VCaP (cell line): ENCODE measurements around the gene SYNGR1.
A peak's percentile ranks its signal among the peaks of the same experiment; 100 is the strongest.
"Not testable (repeated sequence)": the region's sequence is repeated elsewhere in the genome, so short reads cannot be mapped to it uniquely, and the experiment has no call there.

Source experiments
- H3K27ac ChIP-seq: fragments of 450-650 bp; 2 replicates; pipeline ENCODE4 v1.5.1; 2017
- CTCF ChIP-seq: fragments of 450-650 bp; conservative IDR thresholded peaks from 2 replicates; pipeline ENCODE4 v1.5.1; 2017; ENCODE audit warnings: mild to moderate bottlenecking, moderate library complexity

Gene SYNGR1

GRCh38 chr22:39409516-39410029 lies 59.8 kb downstream of the SYNGR1 start:
- H3K27ac ChIP-seq = no peak overlapping the region
- TF ChIP-seq CTCF = no peak

GRCh38 chr22:39410264-39410663 lies 60.5 kb downstream of the SYNGR1 start:
- TF ChIP-seq CTCF = no peak
- no peak overlapping the region for H3K27ac ChIP-seq

GRCh38 chr22:39411828-39412365 lies 62.1 kb downstream of the SYNGR1 start:
- not testable (repeated sequence) for H3K27ac ChIP-seq

GRCh38 chr22:39413204-39413603 lies 63.4 kb downstream of the SYNGR1 start:
- peak overlapping the region; percentile 53; the same call in 1 of the 2 replicates for H3K27ac ChIP-seq

GRCh38 chr22:39414377-39414776 lies 64.6 kb downstream of the SYNGR1 start:
- TF ChIP-seq CTCF = no peak

GRCh38 chr22:39414886-39415285 lies 65.1 kb downstream of the SYNGR1 start:
- peak overlapping the region; percentile 53 for H3K27ac ChIP-seq
- no peak for TF ChIP-seq CTCF

More at GRCh38 chr22:39414377-39414776, 64.6 kb downstream of the SYNGR1 start:
- H3K27ac ChIP-seq = peak overlapping the region; percentile 53

GRCh38 chr22:39415506-39415905 lies 65.7 kb downstream of the SYNGR1 start:
- TF ChIP-seq CTCF = no peak
- H3K27ac ChIP-seq = peak overlapping the region; percentile 53; the same call in 1 of the 2 replicates

- H3K27ac ChIP-seq = no peak overlapping the region
Observed at GRCh38 chr22:39416319-39416718, 66.5 kb downstream of the SYNGR1 start.

More at GRCh38 chr22:39416319-39416718, 66.5 kb downstream of the SYNGR1 start:
- TF ChIP-seq CTCF = no peak
